ENCODE results near the gene LSP1.

The LSP1 gene

DNA sequence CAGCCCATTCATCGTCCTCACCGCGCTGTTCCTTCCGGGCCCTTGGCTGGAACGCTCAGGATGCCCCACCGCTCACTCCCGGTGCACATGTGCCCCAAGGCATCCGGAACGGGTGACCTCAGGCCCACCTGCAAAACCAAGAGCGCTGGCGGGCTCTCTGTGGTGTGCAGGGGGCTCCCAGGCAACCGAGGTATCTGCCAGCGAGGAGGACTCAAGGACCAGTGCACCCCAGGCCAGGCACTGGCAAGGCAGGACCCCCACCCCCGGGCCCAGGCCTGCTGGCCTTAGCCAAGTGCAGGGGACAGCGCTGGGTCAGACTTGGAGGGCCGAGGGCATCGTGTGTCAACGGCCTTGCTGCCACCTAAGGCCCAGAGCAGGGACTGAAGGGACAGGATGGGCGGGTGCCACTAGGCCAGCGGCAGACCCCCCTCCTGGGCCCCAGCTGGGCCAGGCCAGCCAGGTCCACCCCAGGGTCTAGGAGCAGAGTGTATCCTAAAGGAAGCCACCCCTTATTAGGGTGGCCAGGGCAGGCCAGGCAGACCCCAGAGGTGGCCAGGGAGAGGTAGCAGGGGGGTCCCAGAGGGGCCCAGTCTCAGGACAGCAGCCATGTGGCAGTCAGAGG, 75.1 kb downstream of the LSP1 start:
- H3K4me3 ChIP-seq (ENCODE audit: low read depth, low read length) = no peak overlapping the region
- no peaks in the 10 kb centered on the region for H3K4me1 ChIP-seq
- H3K9me3 ChIP-seq = no peaks in the 10 kb centered on the region
- no peak for DNase-seq
- no peaks in the 10 kb centered on the region for H3K27me3 ChIP-seq
- no peaks in the 10 kb centered on the region for H3K36me3 ChIP-seq
- TF ChIP-seq, protein P1, sequence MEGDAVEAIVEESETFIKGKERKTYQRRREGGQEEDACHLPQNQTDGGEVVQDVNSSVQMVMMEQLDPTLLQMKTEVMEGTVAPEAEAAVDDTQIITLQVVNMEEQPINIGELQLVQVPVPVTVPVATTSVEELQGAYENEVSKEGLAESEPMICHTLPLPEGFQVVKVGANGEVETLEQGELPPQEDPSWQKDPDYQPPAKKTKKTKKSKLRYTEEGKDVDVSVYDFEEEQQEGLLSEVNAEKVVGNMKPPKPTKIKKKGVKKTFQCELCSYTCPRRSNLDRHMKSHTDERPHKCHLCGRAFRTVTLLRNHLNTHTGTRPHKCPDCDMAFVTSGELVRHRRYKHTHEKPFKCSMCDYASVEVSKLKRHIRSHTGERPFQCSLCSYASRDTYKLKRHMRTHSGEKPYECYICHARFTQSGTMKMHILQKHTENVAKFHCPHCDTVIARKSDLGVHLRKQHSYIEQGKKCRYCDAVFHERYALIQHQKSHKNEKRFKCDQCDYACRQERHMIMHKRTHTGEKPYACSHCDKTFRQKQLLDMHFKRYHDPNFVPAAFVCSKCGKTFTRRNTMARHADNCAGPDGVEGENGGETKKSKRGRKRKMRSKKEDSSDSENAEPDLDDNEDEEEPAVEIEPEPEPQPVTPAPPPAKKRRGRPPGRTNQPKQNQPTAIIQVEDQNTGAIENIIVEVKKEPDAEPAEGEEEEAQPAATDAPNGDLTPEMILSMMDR (IDR thresholded peaks at IDR 0.05; ENCODE audit: low read depth, low read length) = no peak

DNA sequence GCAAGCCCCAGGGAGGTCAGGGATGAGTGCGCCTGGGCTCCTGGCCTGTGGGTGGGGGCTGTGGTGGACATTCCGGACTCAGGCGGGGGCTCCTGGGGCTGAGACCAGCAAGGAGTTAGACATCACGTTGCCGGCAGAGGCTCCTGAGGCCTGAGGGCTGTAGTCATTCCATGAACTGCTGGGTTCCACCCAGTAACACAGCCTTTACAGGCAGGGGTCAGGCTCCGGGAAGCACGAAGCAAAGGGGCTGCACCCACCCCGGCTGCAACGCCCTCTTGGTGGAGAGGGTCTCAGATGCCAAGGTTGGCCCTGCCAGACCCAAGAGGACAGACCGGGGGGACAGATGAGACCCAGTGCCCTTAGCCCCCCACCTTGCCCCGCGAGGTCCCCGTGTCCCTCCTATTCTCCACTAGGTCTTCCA, 75.6 kb downstream of the LSP1 start:
- TF ChIP-seq, protein P1 (IDR thresholded peaks at IDR 0.05; ENCODE audit: low read depth, low read length) = no peak
- H3K36me3 ChIP-seq = no peaks in the 10 kb centered on the region
- no peak overlapping the region for H3K4me3 ChIP-seq (ENCODE audit: low read depth, low read length)
- no peaks in the 10 kb centered on the region for H3K4me1 ChIP-seq
- H3K9me3 ChIP-seq = no peaks in the 10 kb centered on the region
- no peak for DNase-seq
- no peaks in the 10 kb centered on the region for H3K27me3 ChIP-seq

DNA sequence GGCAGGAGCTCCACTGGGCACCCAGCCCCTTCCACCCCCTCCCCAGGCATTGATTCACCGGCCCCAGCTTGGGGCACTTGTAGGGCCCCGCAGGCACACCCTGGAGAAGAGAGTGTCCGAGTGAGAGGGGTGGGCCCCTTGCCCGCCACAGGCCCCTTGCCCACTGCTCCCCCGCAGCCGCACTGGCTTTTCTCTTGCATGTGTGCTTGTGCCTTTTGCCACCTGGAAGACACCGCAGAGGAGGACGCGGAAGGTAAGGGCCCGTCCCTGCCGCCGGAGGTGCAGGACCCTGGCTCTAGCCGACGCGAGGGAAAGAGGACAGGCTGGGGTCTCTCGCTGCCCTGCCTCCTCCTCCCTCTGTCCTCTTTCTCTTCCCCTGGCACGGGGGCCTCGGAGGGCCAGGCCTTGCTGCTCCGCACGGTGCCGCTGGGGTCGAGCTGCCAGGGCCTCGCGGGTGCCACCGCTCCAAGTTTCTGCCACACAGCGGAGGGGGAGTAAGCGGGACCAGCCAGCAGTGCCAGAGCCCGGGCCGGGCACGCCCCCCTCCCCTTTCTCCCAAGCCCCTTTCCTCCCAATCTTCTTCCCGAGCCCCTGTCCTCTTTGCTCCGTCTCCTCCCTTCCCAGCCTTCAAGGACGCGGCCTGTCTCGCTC, 76.1 kb downstream of the LSP1 start:
- no peak for DNase-seq
- H3K9me3 ChIP-seq = no peaks in the 10 kb centered on the region
- TF ChIP-seq, protein P1 (IDR thresholded peaks at IDR 0.05; ENCODE audit: low read depth, low read length) = no peak
- no peaks in the 10 kb centered on the region for H3K4me1 ChIP-seq
- no peak overlapping the region for H3K4me3 ChIP-seq (ENCODE audit: low read depth, low read length)
- no peaks in the 10 kb centered on the region for H3K27me3 ChIP-seq
- H3K36me3 ChIP-seq = no peaks in the 10 kb centered on the region

DNA sequence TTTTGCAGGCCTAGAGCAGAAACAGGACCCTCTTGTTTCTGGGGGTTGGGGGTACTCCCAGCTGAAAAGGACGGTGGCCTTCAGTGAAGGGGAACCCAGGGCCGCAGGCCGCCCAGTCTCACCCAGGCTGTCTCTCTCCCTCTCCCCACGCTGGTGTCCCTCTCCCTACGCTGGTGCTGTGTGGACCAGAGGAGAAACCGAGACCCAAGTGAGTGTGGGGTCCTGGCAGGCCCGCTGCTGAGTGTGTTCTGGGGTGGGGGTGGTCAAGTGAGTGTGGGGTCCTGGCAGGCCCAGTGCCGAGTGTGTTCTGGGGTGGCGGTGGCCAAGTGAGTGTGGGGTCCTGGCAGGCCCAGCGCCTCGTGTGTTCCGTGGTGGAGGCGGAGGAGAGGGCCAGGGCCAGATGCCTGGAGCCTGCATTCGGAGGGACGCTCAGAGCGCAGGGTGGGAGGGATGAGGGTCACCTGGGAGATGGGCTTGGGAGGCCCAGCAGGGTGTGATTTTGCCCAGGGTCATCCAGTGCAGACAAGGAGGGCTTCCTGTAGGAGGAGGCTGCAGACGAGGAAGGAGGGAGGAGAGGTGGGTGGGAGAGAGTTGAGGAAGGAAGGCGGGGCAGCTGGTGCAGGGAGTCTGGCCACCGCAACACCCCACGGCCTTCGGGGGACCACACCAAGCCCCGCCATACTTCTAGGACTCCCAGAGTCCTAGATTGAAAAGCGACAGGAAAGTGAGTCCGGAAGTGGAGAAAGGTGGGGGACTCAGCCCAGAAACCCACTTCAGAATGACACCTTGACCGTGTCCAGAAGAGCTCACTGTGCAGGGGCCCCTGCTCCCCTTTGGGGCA, 77.0 kb downstream of the LSP1 start:
- Histone ChIP-seq H3K27me3 (no peaks in the 10 kb centered on the region), H3K4me3 (ENCODE audit: low read depth, low read length) (no peak overlapping the region), H3K9me3 (no peaks in the 10 kb centered on the region), H3K36me3 (no peaks in the 10 kb centered on the region), H3K4me1 (no peaks in the 10 kb centered on the region)
- TF ChIP-seq, protein P1 (IDR thresholded peaks at IDR 0.05; ENCODE audit: low read depth, low read length) = no peak
- no peak for DNase-seq

DNA sequence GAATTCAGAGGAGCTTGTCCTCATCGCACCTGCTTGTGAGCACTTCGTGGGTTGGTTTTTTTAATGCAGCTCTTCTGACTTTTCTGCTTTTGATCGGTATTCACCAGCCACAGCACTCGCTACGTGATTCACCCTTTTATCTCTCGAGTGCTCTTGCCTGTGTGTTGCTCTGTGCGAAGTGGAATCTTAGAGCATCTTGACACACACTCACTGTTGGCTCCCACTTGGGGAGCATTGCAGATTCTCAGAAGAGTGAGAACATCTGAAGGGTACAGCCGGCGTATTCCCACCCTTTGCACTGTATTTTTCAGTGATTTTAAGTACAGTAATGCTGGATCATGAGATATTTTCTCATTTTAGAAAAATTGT, 77.6 kb downstream of the LSP1 start:
- Histone ChIP-seq H3K9me3 (no peaks in the 10 kb centered on the region), H3K36me3 (no peaks in the 10 kb centered on the region), H3K4me1 (no peaks in the 10 kb centered on the region), H3K27me3 (no peaks in the 10 kb centered on the region), H3K4me3 (ENCODE audit: low read depth, low read length) (no peak overlapping the region)
- no peak for DNase-seq
- TF ChIP-seq, protein P1 (IDR thresholded peaks at IDR 0.05; ENCODE audit: low read depth, low read length) = no peak
